Measurements from ENCODE around the gene C10orf120.

- TF ChIP-seq BACH1 (tag; IDR thresholded peaks at IDR 0.05) (no peak), ZFP36 (IDR thresholded peaks at IDR 0.05; ENCODE audit: low read depth, low read length, partially characterized antibody) (no peak), HCFC1 (IDR thresholded peaks at IDR 0.05; ENCODE audit: low read depth, low read length) (no peak), FOS (IDR thresholded peaks at IDR 0.05; ENCODE audit: extremely low read depth, insufficient read length) (no peak), GTF2F1 (IDR thresholded peaks at IDR 0.05; ENCODE audit: low read depth, low read length) (no peak), TAF7 (tag; IDR thresholded peaks at IDR 0.05) (no peak)
Observed at GRCh38 chr10:122669045-122669444, 30.6 kb downstream of the C10orf120 start.
